ENCODE results near the gene IL22RA1.

IL22RA1 gene

GRCh38 chr1:24136956-24137539 is 5.9 kb downstream of the IL22RA1 start:
- DNase-seq = no peak

GRCh38 chr1:24134376-24134775 is 8.6 kb downstream of the IL22RA1 start:
- no peak for DNase-seq

- no peak for DNase-seq
These were observed 9.1 kb downstream of the IL22RA1 start for GRCh38 chr1:24133819-24134218.

- no peak for DNase-seq
These were observed 12.6 kb downstream of the IL22RA1 start for GRCh38 chr1:24130385-24130784.

- DNase-seq = no peak
These were observed 15.1 kb downstream of the IL22RA1 start for GRCh38 chr1:24127801-24128363.

GRCh38 chr1:24127134-24127800 is 15.7 kb downstream of the IL22RA1 start:
- DNase-seq = no peak

- DNase-seq = no peak
These were observed 16.3 kb downstream of the IL22RA1 start for GRCh38 chr1:24126672-24127023.

- no peak for DNase-seq
These were observed 16.8 kb downstream of the IL22RA1 start for GRCh38 chr1:24126018-24126671.

- no peak for DNase-seq
These were observed 17.5 kb downstream of the IL22RA1 start for GRCh38 chr1:24125456-24125855.

- DNase-seq = no peak
These were observed 18.0 kb downstream of the IL22RA1 start for GRCh38 chr1:24124980-24125379.

- DNase-seq = no peak
These were observed 19.3 kb downstream of the IL22RA1 start for GRCh38 chr1:24123611-24124010.

- DNase-seq = no peak
These were observed 20.2 kb downstream of the IL22RA1 start for GRCh38 chr1:24122776-24123175.

- no peak for DNase-seq
These were observed 21.5 kb downstream of the IL22RA1 start for GRCh38 chr1:24121406-24121805.

GRCh38 chr1:24120965-24121364 is 22.0 kb downstream of the IL22RA1 start:
- DNase-seq = no peak

- DNase-seq = no peak
These were observed 22.8 kb downstream of the IL22RA1 start for GRCh38 chr1:24119859-24120756.

GRCh38 chr1:24119489-24119858 is 23.5 kb downstream of the IL22RA1 start:
- DNase-seq = no peak

GRCh38 chr1:24118410-24119242 is 24.3 kb downstream of the IL22RA1 start:
- DNase-seq = no peak

GRCh38 chr1:24117722-24118409 is 25.1 kb downstream of the IL22RA1 start:
- no peak for DNase-seq

- no peak for DNase-seq
These were observed 25.8 kb downstream of the IL22RA1 start for GRCh38 chr1:24117132-24117531.

GRCh38 chr1:24114753-24115152 is 28.2 kb downstream of the IL22RA1 start:
- no peak for DNase-seq

GRCh38 chr1:24113641-24114033 is 29.3 kb downstream of the IL22RA1 start:
- DNase-seq = no peak
